Thyroid gland (tissue), 4 donors: Measurements from ENCODE around the gene PTPRN. TPM values are rescaled to one million over a fixed set of nuclear protein-coding genes. Genes with fewer than 3 reads are reported as not detected.

ENCODE experiments used
- DNase-seq, 2 donors: peaks; one replicate each; pipeline ENCODE4 v3.0.0-alpha.2; 2019
- H3K27ac ChIP-seq, 3 donors: fragments of 200-600 bp; sonication (generic); 1 replicate in 2 of 3; 2 replicates in 1 of 3; pipeline ENCODE4 v1.5.1; 2016 to 2019; ENCODE audit warnings: mild to moderate bottlenecking in 1 of 3, moderate library complexity in 1 of 3
- H3K27me3 ChIP-seq: fragments of 200-600 bp; sonication (generic); one replicate; pipeline ENCODE4 v1.5.1; 2019
- H3K36me3 ChIP-seq, 2 donors: fragments of 200-600 bp; sonication (generic); one replicate each; pipeline ENCODE4 v1.5.1; 2016 to 2019
- H3K4me1 ChIP-seq, 2 donors: fragments of 200-600 bp; sonication (generic); one replicate each; pipeline ENCODE4 v1.5.1; 2017 to 2019
- H3K4me3 ChIP-seq, 3 donors: fragments of 200-600 bp; sonication (generic); replicated peaks in 1 of 3; 1 replicate in 2 of 3; 2 replicates in 1 of 3; pipeline ENCODE4 v1.5.1; 2016; ENCODE audit warnings: mild to moderate bottlenecking in 1 of 3
- H3K9me3 ChIP-seq: fragments of 200-600 bp; sonication (generic); one replicate; pipeline ENCODE4 v1.5.1; 2017
- POLR2A ChIP-seq, 2 donors: fragments of 450-650 bp; IDR thresholded peaks; one replicate each; pipeline ENCODE4 v1.6.1; 2017; ENCODE audit warnings: antibody characterized with exemption in 2 of 2, mild to moderate bottlenecking in 2 of 2, moderate library complexity in 1 of 2
- whole genome bisulfite sequencing, 2 donors: methylation state at CpG; one replicate each; pipeline ENCODE4 v1.1.5; 2017; 5-methylcytosine and 5-hydroxymethylcytosine counted together
- intact Hi-C: fragments of 100-400 bp; cut with DNase I; formaldehyde crosslinking; loops from one replicate; pipeline ENCODE4 v1.15.1; 2023
- total RNA-seq, 4 donors: library from RNA; depleted of rRNA; stranded (reverse); fragments of >200 nt; gene quantifications; one replicate each; pipeline ENCODE4 v1.2.3, GENCODE V29; 2016
- TF ChIP-seq, protein P1 (sequence below), 6 experiments: fragments of 200-600 bp in 3 of 6; fragments of 450-650 bp in 3 of 6; sonication (generic) in 3 of 6; IDR thresholded peaks; one replicate each; pipeline ENCODE4 v1.5.1; 2016 to 2019; ENCODE audit warnings: antibody characterized with exemption in 6 of 6, mild to moderate bottlenecking in 2 of 6, inconsistent platforms in 1 of 6, moderate library complexity in 1 of 6

Gene PTPRN
- total RNA-seq, 4 donors from 2014 or later, result 1.9 to 4.6 (median 4.4) TPM; not detected in 1

DNA sequence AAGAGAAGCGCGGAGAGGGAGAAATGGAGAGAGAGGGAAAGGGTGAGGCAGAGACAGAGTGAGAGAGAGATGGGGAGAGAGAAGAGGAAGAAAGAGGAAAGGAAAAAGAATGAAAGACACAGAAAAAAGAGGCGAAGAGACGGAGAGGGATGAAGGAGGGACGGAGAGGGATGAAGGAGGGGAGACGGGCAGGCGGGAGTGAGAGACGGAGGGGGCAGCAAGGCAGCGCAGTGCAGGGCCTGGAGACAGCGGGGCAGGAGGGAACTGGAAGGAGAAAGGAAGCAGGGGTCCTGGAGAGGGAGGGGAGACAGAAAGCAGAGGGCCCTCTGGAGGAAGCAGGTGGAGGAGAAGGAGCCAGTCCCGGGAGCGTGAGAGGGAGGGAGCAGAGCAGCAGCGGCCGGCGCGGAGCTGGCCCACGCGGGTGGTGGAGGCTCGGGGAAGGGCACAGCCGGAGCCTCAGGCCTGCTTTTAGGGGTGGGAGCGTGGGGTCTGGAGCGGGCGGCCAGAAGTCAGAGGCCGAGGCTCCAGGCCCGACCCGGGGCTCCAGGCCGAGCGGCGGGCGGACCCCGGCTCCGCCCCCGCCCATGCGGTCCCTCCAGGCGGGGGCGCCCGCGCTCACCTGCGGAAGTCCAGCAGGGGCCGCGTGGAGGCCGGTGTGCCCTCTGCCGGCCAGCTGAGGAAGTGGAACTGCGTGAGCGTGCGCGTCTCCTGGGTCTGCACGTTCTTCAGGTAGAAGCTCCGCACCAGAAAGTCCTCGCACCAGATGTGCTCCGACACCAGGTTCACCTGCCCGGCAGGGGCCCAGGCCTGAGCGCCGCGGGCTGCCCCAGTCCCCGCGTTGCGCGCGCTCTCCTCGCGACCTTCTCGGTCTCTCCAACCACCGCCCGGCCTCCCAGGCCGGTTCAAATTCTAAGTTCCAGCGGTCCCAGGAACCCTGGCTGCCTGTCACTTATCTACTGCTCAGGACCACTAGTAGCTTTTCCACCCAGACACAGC is 14.5 kb downstream of the PTPRN start:
- Histone ChIP-seq H3K4me1 (peaks cover 4 to 14% of the 10 kb centered on the region in 2 donors), H3K36me3 (no peaks in the 10 kb centered on the region), H3K27me3 (no peaks in the 10 kb centered on the region), H3K9me3 (no peaks in the 10 kb centered on the region), H3K4me3 (peak overlapping the region in 1 of 3 donors; percentile 45), H3K27ac (peak overlapping the region in 2 of 3 donors; percentile 54 to 56)
- 10 to 14% methylated on average over 39 to 40 of the region's 67 CpGs for WGBS, 2 donors
- DNase-seq, result peak; percentile 86 to 90
- intact Hi-C loops, result loop anchor here (2.0 to 5.0 kb wide), 3 partner anchors 16 to 237 kb away; partner anchors contain the start of gene DNAJB2
- peak in 1 of 2 donors; percentile 41 for TF ChIP-seq POLR2A (IDR thresholded peaks at IDR 0.05)
- TF ChIP-seq, protein P1, sequence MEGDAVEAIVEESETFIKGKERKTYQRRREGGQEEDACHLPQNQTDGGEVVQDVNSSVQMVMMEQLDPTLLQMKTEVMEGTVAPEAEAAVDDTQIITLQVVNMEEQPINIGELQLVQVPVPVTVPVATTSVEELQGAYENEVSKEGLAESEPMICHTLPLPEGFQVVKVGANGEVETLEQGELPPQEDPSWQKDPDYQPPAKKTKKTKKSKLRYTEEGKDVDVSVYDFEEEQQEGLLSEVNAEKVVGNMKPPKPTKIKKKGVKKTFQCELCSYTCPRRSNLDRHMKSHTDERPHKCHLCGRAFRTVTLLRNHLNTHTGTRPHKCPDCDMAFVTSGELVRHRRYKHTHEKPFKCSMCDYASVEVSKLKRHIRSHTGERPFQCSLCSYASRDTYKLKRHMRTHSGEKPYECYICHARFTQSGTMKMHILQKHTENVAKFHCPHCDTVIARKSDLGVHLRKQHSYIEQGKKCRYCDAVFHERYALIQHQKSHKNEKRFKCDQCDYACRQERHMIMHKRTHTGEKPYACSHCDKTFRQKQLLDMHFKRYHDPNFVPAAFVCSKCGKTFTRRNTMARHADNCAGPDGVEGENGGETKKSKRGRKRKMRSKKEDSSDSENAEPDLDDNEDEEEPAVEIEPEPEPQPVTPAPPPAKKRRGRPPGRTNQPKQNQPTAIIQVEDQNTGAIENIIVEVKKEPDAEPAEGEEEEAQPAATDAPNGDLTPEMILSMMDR (IDR thresholded peaks at IDR 0.05), result peak; percentile 60 to 100 (median 99)

DNA sequence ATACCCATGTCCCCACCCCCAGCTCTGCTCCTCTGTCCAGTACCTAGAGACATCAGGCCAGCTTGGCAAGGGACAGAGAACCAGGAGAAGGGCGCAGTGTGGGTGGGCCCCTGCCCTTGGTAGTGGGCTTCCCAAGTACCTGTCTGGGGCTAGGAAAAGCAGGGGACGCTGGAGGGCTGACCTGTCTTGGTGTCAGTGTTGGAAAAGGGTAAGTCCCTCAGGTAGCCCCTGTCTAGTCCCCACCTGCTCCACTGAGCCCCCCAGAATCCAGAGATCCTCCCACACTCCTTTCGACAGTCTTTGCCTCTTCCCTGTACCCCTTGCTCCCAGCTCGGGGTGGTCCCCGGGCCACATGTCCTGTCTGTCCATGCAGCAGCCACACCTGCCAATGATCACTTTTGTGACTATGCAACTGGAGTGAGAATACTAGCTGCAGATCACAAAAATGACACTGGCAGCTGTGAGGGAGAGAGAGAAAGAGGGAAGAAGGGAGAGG is 15.4 kb downstream of the PTPRN start:
- no peaks in the 10 kb centered on the region for H3K27me3 ChIP-seq
- no peak overlapping the region for H3K4me3 ChIP-seq
- no peak for DNase-seq
- H3K36me3 ChIP-seq, result no peaks in the 10 kb centered on the region
- peaks cover 4 to 21% of the 10 kb centered on the region in 2 donors for H3K4me1 ChIP-seq
- TF ChIP-seq, protein P1 (IDR thresholded peaks at IDR 0.05), result no peak
- no peak for TF ChIP-seq POLR2A (IDR thresholded peaks at IDR 0.05)
- H3K27ac ChIP-seq, result no peak overlapping the region
- no peaks in the 10 kb centered on the region for H3K9me3 ChIP-seq
- 88 to 90% methylated on average over 5 of the region's 5 CpGs for WGBS, 2 donors
- intact Hi-C loops, result loop anchor here (2.0 kb wide), 1 partner anchor 15 kb away; the partner anchor contains the start of gene DNAJB2

DNA sequence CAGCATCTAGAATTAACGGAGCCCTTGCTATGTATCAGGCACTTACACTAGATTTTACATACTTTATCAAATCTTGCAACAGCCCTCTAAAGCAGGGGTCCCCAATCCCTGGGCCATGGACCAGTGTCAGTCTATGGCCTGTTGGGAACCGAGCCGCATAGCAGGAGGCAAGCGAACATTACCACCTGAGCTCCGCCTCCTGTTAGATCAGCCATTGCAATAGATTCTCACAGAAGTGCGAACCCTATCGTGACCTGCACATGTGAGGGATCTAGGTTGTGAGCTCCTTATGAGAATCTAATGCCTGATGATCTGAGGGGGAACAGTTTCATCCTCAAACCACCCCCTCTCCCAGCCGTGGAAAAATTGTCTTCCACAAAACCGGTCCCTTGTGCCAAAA is 16.6 kb downstream of the PTPRN start:
- no peaks in the 10 kb centered on the region for H3K27me3 ChIP-seq
- H3K4me3 ChIP-seq, result no peak overlapping the region
- no peak overlapping the region for H3K27ac ChIP-seq
- intact Hi-C loops, result no loop called here
- 94 to 95% methylated on average over 7 to 9 of the region's 9 CpGs for WGBS, 2 donors
- peaks cover 4 to 21% of the 10 kb centered on the region in 2 donors for H3K4me1 ChIP-seq
- H3K9me3 ChIP-seq, result no peaks in the 10 kb centered on the region
- no peak for TF ChIP-seq POLR2A (IDR thresholded peaks at IDR 0.05)
- TF ChIP-seq, protein P1 (IDR thresholded peaks at IDR 0.05), result no peak
- H3K36me3 ChIP-seq, result no peaks in the 10 kb centered on the region
- DNase-seq, result no peak

DNA sequence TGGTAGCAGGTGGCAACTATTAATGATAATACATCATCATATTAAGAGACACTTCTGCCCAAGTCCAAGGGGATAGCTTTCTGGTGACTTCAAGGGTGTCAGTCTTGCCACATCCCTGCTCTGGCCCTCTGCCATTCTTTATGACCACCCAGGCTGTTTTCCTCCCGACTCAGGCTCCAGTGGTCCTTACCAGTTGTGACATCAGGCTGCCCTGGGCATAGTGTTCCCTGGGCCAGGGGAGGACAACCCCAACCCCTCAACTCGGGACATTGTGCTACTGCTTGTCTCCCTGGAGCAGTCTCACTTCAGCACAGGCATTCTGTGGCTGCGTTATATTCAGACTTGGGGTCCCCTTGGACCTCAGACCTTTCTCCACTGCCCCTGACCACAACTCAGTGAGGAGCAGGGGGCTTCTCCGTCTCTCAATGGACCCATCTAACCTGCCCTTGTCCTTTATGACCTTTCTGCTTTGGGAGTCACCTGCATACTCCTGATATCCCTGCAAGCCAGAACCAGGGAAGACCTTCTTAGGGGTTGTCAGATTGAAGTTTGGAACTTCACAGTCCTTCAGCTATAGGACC is 17.2 kb downstream of the PTPRN start:
- Histone ChIP-seq H3K27ac (no peak overlapping the region), H3K4me1 (peaks cover 4 to 21% of the 10 kb centered on the region in 2 donors), H3K27me3 (no peaks in the 10 kb centered on the region), H3K4me3 (no peak overlapping the region), H3K9me3 (no peaks in the 10 kb centered on the region), H3K36me3 (no peaks in the 10 kb centered on the region)
- 80 to 86% methylated on average over 4 of the region's 4 CpGs for WGBS, 2 donors
- TF ChIP-seq, protein P1 (IDR thresholded peaks at IDR 0.05), result no peak
- no peak for TF ChIP-seq POLR2A (IDR thresholded peaks at IDR 0.05)
- intact Hi-C loops, result no loop called here
- DNase-seq, result no peak
